ENCODE results near the gene SLC2A6.

GRCh38 chr9:133488686-133489252, 9.9 kb upstream of the SLC2A6 start:
- TF ChIP-seq, protein P1, sequence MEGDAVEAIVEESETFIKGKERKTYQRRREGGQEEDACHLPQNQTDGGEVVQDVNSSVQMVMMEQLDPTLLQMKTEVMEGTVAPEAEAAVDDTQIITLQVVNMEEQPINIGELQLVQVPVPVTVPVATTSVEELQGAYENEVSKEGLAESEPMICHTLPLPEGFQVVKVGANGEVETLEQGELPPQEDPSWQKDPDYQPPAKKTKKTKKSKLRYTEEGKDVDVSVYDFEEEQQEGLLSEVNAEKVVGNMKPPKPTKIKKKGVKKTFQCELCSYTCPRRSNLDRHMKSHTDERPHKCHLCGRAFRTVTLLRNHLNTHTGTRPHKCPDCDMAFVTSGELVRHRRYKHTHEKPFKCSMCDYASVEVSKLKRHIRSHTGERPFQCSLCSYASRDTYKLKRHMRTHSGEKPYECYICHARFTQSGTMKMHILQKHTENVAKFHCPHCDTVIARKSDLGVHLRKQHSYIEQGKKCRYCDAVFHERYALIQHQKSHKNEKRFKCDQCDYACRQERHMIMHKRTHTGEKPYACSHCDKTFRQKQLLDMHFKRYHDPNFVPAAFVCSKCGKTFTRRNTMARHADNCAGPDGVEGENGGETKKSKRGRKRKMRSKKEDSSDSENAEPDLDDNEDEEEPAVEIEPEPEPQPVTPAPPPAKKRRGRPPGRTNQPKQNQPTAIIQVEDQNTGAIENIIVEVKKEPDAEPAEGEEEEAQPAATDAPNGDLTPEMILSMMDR (IDR thresholded peaks at IDR 0.05; ENCODE audit: insufficient read depth, low read length): no peak
- TF ChIP-seq POLR2AphosphoS5 (IDR thresholded peaks at IDR 0.05; ENCODE audit: low read depth): no peak

Data from HL-60 (cell line).